GM18861 (cell line): Measurements from ENCODE around the gene FOXP3.

Experiments used
- ATAC-seq: cut with Tn5 transposase; IDR thresholded peaks from one replicate; pipeline ENCODE4 v1.9.1; 2021; ENCODE audit not compliant: unreplicated experiment

FOXP3 gene

GRCh38 chrX:49221868-49222267 is 42.6 kb downstream of the FOXP3 start:
- no peak for ATAC-seq

- no peak for ATAC-seq
Measured at GRCh38 chrX:49220100-49220499, 44.4 kb downstream of the FOXP3 start.

GRCh38 chrX:49214996-49215526 is 49.4 kb downstream of the FOXP3 start:
- ATAC-seq = no peak

- ATAC-seq = no peak
Measured at GRCh38 chrX:49214416-49214815, 50.1 kb downstream of the FOXP3 start.

GRCh38 chrX:49212861-49213260 is 51.6 kb downstream of the FOXP3 start:
- ATAC-seq = no peak

- no peak for ATAC-seq
Measured at GRCh38 chrX:49212209-49212608, 52.3 kb downstream of the FOXP3 start.

- no peak for ATAC-seq
Measured at GRCh38 chrX:49211074-49211473, 53.4 kb downstream of the FOXP3 start.

- no peak for ATAC-seq
Measured at GRCh38 chrX:49210406-49210805, 54.1 kb downstream of the FOXP3 start.

- ATAC-seq = no peak
Measured at GRCh38 chrX:49209434-49210251, 54.9 kb downstream of the FOXP3 start.

GRCh38 chrX:49208399-49208798 is 56.1 kb downstream of the FOXP3 start:
- ATAC-seq = no peak

- no peak for ATAC-seq
Measured at GRCh38 chrX:49206543-49206942, 58.0 kb downstream of the FOXP3 start.

GRCh38 chrX:49205443-49205842 is 59.1 kb downstream of the FOXP3 start:
- no peak for ATAC-seq

- no peak for ATAC-seq
Measured at GRCh38 chrX:49204709-49205108, 59.8 kb downstream of the FOXP3 start.

- no peak for ATAC-seq
Measured at GRCh38 chrX:49204017-49204416, 60.5 kb downstream of the FOXP3 start.

GRCh38 chrX:49203536-49203935 is 61.0 kb downstream of the FOXP3 start:
- ATAC-seq = no peak

GRCh38 chrX:49202022-49202421 is 62.5 kb downstream of the FOXP3 start:
- no peak for ATAC-seq
